Islet of Langerhans (tissue), 1 donor: Measurements from ENCODE around the gene HS2ST1.
"Not testable (repeated sequence)": the region's sequence is repeated elsewhere in the genome, so short reads cannot be mapped to it uniquely, and the experiment has no call there.

Source experiments
- FAIRE-seq: peaks from one replicate; lab custom pipeline; 2011; peaks lifted over from hg19 to GRCh38; lab: Jason Lieb, UNC

Gene HS2ST1

GRCh38 chr1:86925742-86926141, 11.3 kb downstream of the HS2ST1 start:
- FAIRE-seq = no peak

GRCh38 chr1:86926883-86927282, 12.4 kb downstream of the HS2ST1 start:
- no peak for FAIRE-seq

- FAIRE-seq = no peak
These were observed 14.4 kb downstream of the HS2ST1 start for GRCh38 chr1:86928819-86929218.

- no peak for FAIRE-seq
These were observed 18.6 kb downstream of the HS2ST1 start for GRCh38 chr1:86933051-86933450.

GRCh38 chr1:86933562-86934377, 19.3 kb downstream of the HS2ST1 start:
- peak; percentile 9 for FAIRE-seq

GRCh38 chr1:86938450-86938849, 24.0 kb downstream of the HS2ST1 start:
- no peak for FAIRE-seq

GRCh38 chr1:86938855-86939254, 24.4 kb downstream of the HS2ST1 start:
- FAIRE-seq = peak; percentile 90

- FAIRE-seq = no peak
These were observed 25.0 kb downstream of the HS2ST1 start for GRCh38 chr1:86939406-86939805.

GRCh38 chr1:86940599-86940998, 26.2 kb downstream of the HS2ST1 start:
- FAIRE-seq = no peak

- FAIRE-seq = no peak
These were observed 27.6 kb downstream of the HS2ST1 start for GRCh38 chr1:86942042-86942441.

- no peak for FAIRE-seq
These were observed 28.3 kb downstream of the HS2ST1 start for GRCh38 chr1:86942743-86943142.

- FAIRE-seq = no peak
These were observed 33.8 kb downstream of the HS2ST1 start for GRCh38 chr1:86948212-86948611.

GRCh38 chr1:86950712-86951419, 36.4 kb downstream of the HS2ST1 start:
- FAIRE-seq = no peak

GRCh38 chr1:86951430-86951829, 37.0 kb downstream of the HS2ST1 start:
- no peak for FAIRE-seq

GRCh38 chr1:86953167-86953566, 38.7 kb downstream of the HS2ST1 start:
- no peak for FAIRE-seq

- no peak for FAIRE-seq
These were observed 41.2 kb downstream of the HS2ST1 start for GRCh38 chr1:86955678-86956077.

- no peak for FAIRE-seq
These were observed 41.8 kb downstream of the HS2ST1 start for GRCh38 chr1:86956221-86956620.

GRCh38 chr1:86957221-86957620, 42.8 kb downstream of the HS2ST1 start:
- FAIRE-seq = no peak

GRCh38 chr1:86960548-86960947, 46.1 kb downstream of the HS2ST1 start:
- FAIRE-seq = no peak

- FAIRE-seq = not testable (repeated sequence)
These were observed 49.4 kb downstream of the HS2ST1 start for GRCh38 chr1:86963841-86964240.

GRCh38 chr1:86965012-86965826, 50.8 kb downstream of the HS2ST1 start:
- FAIRE-seq = no peak

GRCh38 chr1:86965827-86966182, 51.4 kb downstream of the HS2ST1 start:
- no peak for FAIRE-seq

GRCh38 chr1:86970938-86971337, 56.5 kb downstream of the HS2ST1 start:
- no peak for FAIRE-seq
